Measurements from ENCODE around the gene ZNF100.

DNA sequence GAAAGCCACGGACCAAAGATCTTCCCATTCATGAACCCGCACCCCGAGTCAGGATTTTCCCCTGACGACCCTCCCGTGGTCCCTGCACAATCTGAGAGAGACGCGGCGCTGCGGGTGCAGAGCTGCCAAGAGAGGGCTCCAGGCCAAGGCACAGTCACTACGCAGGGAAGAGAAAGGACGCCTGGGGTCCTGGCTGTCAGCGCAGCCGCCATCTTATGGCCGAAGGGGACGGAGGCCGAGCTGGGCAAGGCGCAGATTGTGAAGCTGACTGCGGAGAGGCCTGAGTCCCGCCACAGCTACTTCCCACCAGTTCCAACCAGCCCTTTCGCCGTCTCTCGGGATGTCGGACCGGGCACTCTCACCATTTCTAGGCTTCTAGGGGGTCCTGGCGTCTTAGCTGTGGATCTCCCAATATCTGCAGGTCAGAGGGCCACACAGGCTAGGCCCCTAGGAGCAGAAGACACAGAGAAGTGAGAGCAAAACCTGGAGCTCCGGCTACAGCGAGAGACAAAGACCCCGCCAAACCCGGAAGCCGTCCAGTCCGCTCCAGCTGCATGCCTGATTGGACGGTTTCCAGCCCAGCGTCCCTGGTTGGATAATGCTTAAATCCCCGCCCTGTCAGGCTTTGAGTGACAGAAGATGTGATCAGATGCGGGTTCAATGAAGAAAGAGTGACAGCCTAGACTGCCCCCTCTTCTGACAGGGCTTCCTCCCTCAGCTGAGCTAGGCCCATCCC, at the start of gene ZNF100:
- TF ChIP-seq, protein P1, sequence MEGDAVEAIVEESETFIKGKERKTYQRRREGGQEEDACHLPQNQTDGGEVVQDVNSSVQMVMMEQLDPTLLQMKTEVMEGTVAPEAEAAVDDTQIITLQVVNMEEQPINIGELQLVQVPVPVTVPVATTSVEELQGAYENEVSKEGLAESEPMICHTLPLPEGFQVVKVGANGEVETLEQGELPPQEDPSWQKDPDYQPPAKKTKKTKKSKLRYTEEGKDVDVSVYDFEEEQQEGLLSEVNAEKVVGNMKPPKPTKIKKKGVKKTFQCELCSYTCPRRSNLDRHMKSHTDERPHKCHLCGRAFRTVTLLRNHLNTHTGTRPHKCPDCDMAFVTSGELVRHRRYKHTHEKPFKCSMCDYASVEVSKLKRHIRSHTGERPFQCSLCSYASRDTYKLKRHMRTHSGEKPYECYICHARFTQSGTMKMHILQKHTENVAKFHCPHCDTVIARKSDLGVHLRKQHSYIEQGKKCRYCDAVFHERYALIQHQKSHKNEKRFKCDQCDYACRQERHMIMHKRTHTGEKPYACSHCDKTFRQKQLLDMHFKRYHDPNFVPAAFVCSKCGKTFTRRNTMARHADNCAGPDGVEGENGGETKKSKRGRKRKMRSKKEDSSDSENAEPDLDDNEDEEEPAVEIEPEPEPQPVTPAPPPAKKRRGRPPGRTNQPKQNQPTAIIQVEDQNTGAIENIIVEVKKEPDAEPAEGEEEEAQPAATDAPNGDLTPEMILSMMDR (conservative IDR thresholded peaks at IDR 0.05 in 1 of 2, IDR thresholded peaks at IDR 0.05 in 1 of 2; ENCODE audit: extremely low read depth in 1 of 2, insufficient read depth in 1 of 2, low read depth in 1 of 2, low read length in 2 of 2) = no peak
- TF ChIP-seq EZH2 (IDR thresholded peaks at IDR 0.05; ENCODE audit: borderline replicate concordance, low read length) = no peak
